Prostate gland (tissue), 2 donors: ENCODE data around the gene TRIM24. TPM values are rescaled to one million over a fixed set of nuclear protein-coding genes. Genes with fewer than 3 reads are reported as not detected.

ENCODE experiments used
- DNase-seq: peaks from one replicate; pipeline ENCODE4 v3.0.0-alpha.2; 2019; ENCODE audit warnings: low spot score
- H3K27ac ChIP-seq, 2 donors: fragments of 200-600 bp; sonication (generic); 2 replicates each; pipeline ENCODE4 v1.5.1; 2017 to 2019
- H3K27me3 ChIP-seq: fragments of 200-600 bp; sonication (generic); replicated peaks from 2 replicates; pipeline ENCODE4 v1.5.1; 2019; ENCODE audit not compliant: insufficient read depth
- H3K36me3 ChIP-seq, 2 donors: fragments of 200-600 bp; sonication (generic); 1 replicate in 1 of 2; 2 replicates in 1 of 2; pipeline versions ENCODE4 v1.5.1 to v1.8.1; 2017 to 2019
- H3K4me1 ChIP-seq: fragments of 200-600 bp; sonication (generic); replicated peaks from 2 replicates; pipeline ENCODE4 v1.5.1; 2019
- H3K4me3 ChIP-seq, 2 donors: fragments of 200-600 bp; sonication (generic); 2 replicates each; pipeline ENCODE4 v1.5.1; 2017 to 2019
- H3K9me3 ChIP-seq: fragments of 200-600 bp; sonication (generic); 2 replicates; pipeline ENCODE4 v1.5.1; 2017
- POLR2A ChIP-seq: fragments of 450-650 bp; IDR thresholded peaks from one replicate; pipeline ENCODE4 v1.6.1; 2016; ENCODE audit warnings: antibody characterized with exemption, mild to moderate bottlenecking
- POLR2AphosphoS5 ChIP-seq: sonication (generic); formaldehyde crosslinking; IDR thresholded peaks from one replicate; pipeline ENCODE4 v1.6.1; 2017; ENCODE audit warnings: antibody characterized with exemption
- WGBS: methylation state at CpG from one replicate; pipeline ENCODE4 v1.1.5; 2018; 5-methylcytosine and 5-hydroxymethylcytosine counted together
- intact Hi-C: fragments of 100-400 bp; cut with DNase I; formaldehyde crosslinking; loops from one replicate; pipeline ENCODE4 v1.14.2; 2022
- total RNA-seq, 2 donors: library from RNA; depleted of rRNA; stranded (reverse); fragments of >200 nt; gene quantifications; one replicate each; pipeline ENCODE4 v1.1.0, GENCODE V29; 2016
- TF ChIP-seq, protein P1 (sequence below), 4 experiments: fragments of 200-600 bp in 2 of 4; fragments of 450-650 bp in 2 of 4; sonication (generic) in 2 of 4; IDR thresholded peaks; 1 replicate in 3 of 4; 2 replicates in 1 of 4; pipeline ENCODE4 v1.5.1; 2016 to 2019; ENCODE audit warnings: antibody characterized with exemption in 4 of 4, mild to moderate bottlenecking in 2 of 4, moderate library complexity in 2 of 4

TRIM24 gene
- total RNA-seq, 2 donors from 2014 or later, result 38.9 to 42.6 TPM

DNA sequence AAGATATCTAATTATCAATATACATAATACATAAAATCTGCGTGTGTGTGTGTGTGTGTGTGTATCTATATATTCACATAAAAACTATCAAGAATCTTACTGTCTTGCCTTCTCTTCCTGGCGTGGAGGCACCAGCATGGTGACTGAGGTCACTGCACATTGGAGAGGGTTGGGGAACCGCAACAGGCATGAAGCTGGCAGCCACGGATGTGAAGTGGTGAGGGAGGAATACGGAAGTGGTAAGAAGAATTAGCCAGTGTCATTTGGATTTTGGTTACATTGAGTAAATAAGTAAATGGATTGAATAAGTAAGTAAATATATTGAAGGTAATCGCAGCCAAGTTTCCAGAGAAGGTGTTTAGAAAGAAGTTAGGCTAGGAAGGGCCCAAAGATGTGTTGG is 85.1 kb downstream of the TRIM24 start:
- no peaks in the 10 kb centered on the region for H3K36me3 ChIP-seq
- no peaks in the 10 kb centered on the region for H3K9me3 ChIP-seq
- intact Hi-C loops, result no loop called here
- TF ChIP-seq POLR2AphosphoS5 (no peak), POLR2A (no peak)
- H3K27me3 ChIP-seq, result no peaks in the 10 kb centered on the region
- no peak for DNase-seq
- no peak overlapping the region for H3K27ac ChIP-seq
- H3K4me1 ChIP-seq, result no peaks in the 10 kb centered on the region
- WGBS, result 81% methylated on average over 6 of the region's 6 CpGs
- no peak overlapping the region for H3K4me3 ChIP-seq

- intact Hi-C loops, result no loop called here
- WGBS, result 88% methylated on average over 5 of the region's 5 CpGs
These were observed 86.1 kb downstream of the TRIM24 start for GRCh38 chr7:138546064-138546619.

DNA sequence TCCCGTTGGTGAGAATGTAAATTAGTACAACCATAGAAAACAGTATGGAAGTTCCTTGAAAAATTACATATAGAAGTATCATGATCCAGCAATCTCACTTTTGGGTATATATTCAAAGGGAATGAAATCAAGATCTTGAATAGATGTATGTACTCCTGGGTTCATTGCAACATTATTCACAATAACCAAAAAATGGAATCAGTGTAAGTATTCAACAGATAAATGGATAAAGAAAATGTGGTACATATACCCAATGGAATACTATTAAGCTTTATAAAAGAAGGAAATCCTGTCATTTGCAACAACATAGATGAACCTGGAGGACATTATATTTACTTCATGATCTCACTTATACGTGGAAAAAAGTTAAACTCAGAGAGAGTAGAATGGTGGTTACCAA is 86.8 kb downstream of the TRIM24 start:
- Histone ChIP-seq H3K9me3 (no peaks in the 10 kb centered on the region), H3K4me1 (no peaks in the 10 kb centered on the region), H3K4me3 (no peak overlapping the region), H3K27ac (no peak overlapping the region), H3K27me3 (no peaks in the 10 kb centered on the region), H3K36me3 (no peaks in the 10 kb centered on the region)
- WGBS, result 99% methylated on average over 2 of the region's 2 CpGs
- intact Hi-C loops, result no loop called here
- DNase-seq, result no peak
- TF ChIP-seq, protein P1, sequence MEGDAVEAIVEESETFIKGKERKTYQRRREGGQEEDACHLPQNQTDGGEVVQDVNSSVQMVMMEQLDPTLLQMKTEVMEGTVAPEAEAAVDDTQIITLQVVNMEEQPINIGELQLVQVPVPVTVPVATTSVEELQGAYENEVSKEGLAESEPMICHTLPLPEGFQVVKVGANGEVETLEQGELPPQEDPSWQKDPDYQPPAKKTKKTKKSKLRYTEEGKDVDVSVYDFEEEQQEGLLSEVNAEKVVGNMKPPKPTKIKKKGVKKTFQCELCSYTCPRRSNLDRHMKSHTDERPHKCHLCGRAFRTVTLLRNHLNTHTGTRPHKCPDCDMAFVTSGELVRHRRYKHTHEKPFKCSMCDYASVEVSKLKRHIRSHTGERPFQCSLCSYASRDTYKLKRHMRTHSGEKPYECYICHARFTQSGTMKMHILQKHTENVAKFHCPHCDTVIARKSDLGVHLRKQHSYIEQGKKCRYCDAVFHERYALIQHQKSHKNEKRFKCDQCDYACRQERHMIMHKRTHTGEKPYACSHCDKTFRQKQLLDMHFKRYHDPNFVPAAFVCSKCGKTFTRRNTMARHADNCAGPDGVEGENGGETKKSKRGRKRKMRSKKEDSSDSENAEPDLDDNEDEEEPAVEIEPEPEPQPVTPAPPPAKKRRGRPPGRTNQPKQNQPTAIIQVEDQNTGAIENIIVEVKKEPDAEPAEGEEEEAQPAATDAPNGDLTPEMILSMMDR (IDR thresholded peaks at IDR 0.05), result no peak
- TF ChIP-seq POLR2A (no peak), POLR2AphosphoS5 (no peak)

More at GRCh38 chr7:138546064-138546619, 86.1 kb downstream of the TRIM24 start:
- Histone ChIP-seq H3K27me3 (no peaks in the 10 kb centered on the region), H3K4me1 (no peaks in the 10 kb centered on the region), H3K9me3 (no peaks in the 10 kb centered on the region), H3K4me3 (no peak overlapping the region), H3K27ac (no peak overlapping the region), H3K36me3 (no peaks in the 10 kb centered on the region)
- no peak for TF ChIP-seq POLR2AphosphoS5
- TF ChIP-seq, protein P1 (IDR thresholded peaks at IDR 0.05), result no peak
- TF ChIP-seq POLR2A, result no peak
- DNase-seq, result no peak

- TF ChIP-seq POLR2A (no peak), POLR2AphosphoS5 (no peak)
- TF ChIP-seq, protein P1 (IDR thresholded peaks at IDR 0.05), result no peak
These were observed 89.0 kb downstream of the TRIM24 start for GRCh38 chr7:138549082-138549481.

GRCh38 chr7:138550337-138550736 is 90.3 kb downstream of the TRIM24 start:
- WGBS, result over 99% methylated on average over 3 of the region's 3 CpGs
- intact Hi-C loops, result no loop called here
- Histone ChIP-seq H3K4me3 (no peak overlapping the region), H3K9me3 (no peaks in the 10 kb centered on the region), H3K27me3 (no peaks in the 10 kb centered on the region), H3K36me3 (peaks cover 0 to 8% of the 10 kb centered on the region in 2 donors), H3K27ac (no peak overlapping the region), H3K4me1 (no peaks in the 10 kb centered on the region)
- no peak for TF ChIP-seq POLR2AphosphoS5
- DNase-seq, result no peak

More at GRCh38 chr7:138549082-138549481, 89.0 kb downstream of the TRIM24 start:
- DNase-seq, result no peak
- intact Hi-C loops, result no loop called here
- no peaks in the 10 kb centered on the region for H3K36me3 ChIP-seq
- H3K27me3 ChIP-seq, result no peaks in the 10 kb centered on the region
- H3K4me3 ChIP-seq, result no peak overlapping the region
- H3K4me1 ChIP-seq, result no peaks in the 10 kb centered on the region
- 90% methylated on average over 1 of the region's 1 CpG for WGBS
- no peaks in the 10 kb centered on the region for H3K9me3 ChIP-seq
- no peak overlapping the region for H3K27ac ChIP-seq

- no peak for DNase-seq
- H3K4me1 ChIP-seq, result no peaks in the 10 kb centered on the region
- WGBS, result 96% methylated on average over 3 of the region's 3 CpGs
These were observed 91.0 kb downstream of the TRIM24 start for GRCh38 chr7:138551102-138551501.

More at GRCh38 chr7:138551102-138551501, 91.0 kb downstream of the TRIM24 start:
- Histone ChIP-seq H3K27me3 (no peaks in the 10 kb centered on the region), H3K9me3 (no peaks in the 10 kb centered on the region), H3K36me3 (peaks cover 0 to 8% of the 10 kb centered on the region in 2 donors), H3K4me3 (no peak overlapping the region), H3K27ac (no peak overlapping the region)
- intact Hi-C loops, result no loop called here
- TF ChIP-seq POLR2A (no peak), POLR2AphosphoS5 (no peak)
- TF ChIP-seq, protein P1 (IDR thresholded peaks at IDR 0.05), result no peak
